Endodermal cell (in vitro differentiated cells): ENCODE results near the gene RNF2. TPM values are rescaled to one million over a fixed set of nuclear protein-coding genes. Genes with fewer than 3 reads are reported as not detected.

Source experiments
- DNase-seq: peaks from one replicate; pipeline ENCODE4 v3.0.0-alpha.2; 2017
- H3K27ac ChIP-seq: 2 replicates; pipeline ENCODE4 v1.5.1; 2013; ENCODE audit warnings: mild to moderate bottlenecking, low read depth, low read length, moderate library complexity
- H3K27me3 ChIP-seq: 2 replicates; pipeline ENCODE4 v1.6.1; 2013; ENCODE audit warnings: mild to moderate bottlenecking, low read length, moderate library complexity; ENCODE audit not compliant: insufficient read depth, control insufficient read depth, poor library complexity, severe bottlenecking
- H3K36me3 ChIP-seq: 2 replicates; pipeline ENCODE4 v1.7.0; 2013; ENCODE audit warnings: mild to moderate bottlenecking, low read length, moderate library complexity; ENCODE audit not compliant: control insufficient read depth, insufficient read depth
- H3K4me1 ChIP-seq: one replicate; pipeline ENCODE4 v1.7.0; 2013; ENCODE audit warnings: low read length; ENCODE audit not compliant: control insufficient read depth, insufficient read depth
- H3K4me3 ChIP-seq: 2 replicates; pipeline ENCODE4 v1.5.1; 2013; ENCODE audit warnings: mild to moderate bottlenecking, low read length, moderate library complexity
- H3K9ac ChIP-seq: 2 replicates; pipeline ENCODE4 v1.6.1; 2013; ENCODE audit warnings: mild to moderate bottlenecking, low read length, moderate library complexity; ENCODE audit not compliant: poor library complexity, severe bottlenecking; ENCODE audit errors: extremely low read depth
- H3K9me3 ChIP-seq: 2 replicates; pipeline ENCODE4 v1.6.1; 2013; ENCODE audit warnings: mild to moderate bottlenecking, low read length, moderate library complexity; ENCODE audit not compliant: control insufficient read depth
- H3K27ac Mint-ChIP-seq: 2 replicates; pipeline ENCODE4 v1.8.0; 2020; ENCODE audit warnings: mixed read lengths
- H3K27me3 Mint-ChIP-seq: 2 replicates; pipeline ENCODE4 v1.8.0; 2021; ENCODE audit warnings: mild to moderate bottlenecking, mixed read lengths; ENCODE audit not compliant: insufficient read depth
- H3K36me3 Mint-ChIP-seq: 2 replicates; pipeline ENCODE4 v1.8.0; 2020; ENCODE audit warnings: low read depth, mixed read lengths
- H3K4me1 Mint-ChIP-seq: 2 replicates; pipeline ENCODE4 v1.8.0; 2020; ENCODE audit warnings: mixed read lengths
- H3K4me3 Mint-ChIP-seq: 2 replicates; pipeline ENCODE4 v1.8.0; 2020; ENCODE audit warnings: mild to moderate bottlenecking, moderate library complexity, mixed read lengths
- H3K9me3 Mint-ChIP-seq: 2 replicates; pipeline ENCODE4 v1.8.0; 2020; ENCODE audit warnings: mild to moderate bottlenecking, mixed read lengths
- WGBS, 2 experiments: methylation state at CpG; one replicate each; pipeline versions ENCODE4 v1.1.5 to v1.1.7; 2013; ENCODE audit warnings: missing lambda C conversion rate in 2 of 2, mixed read lengths in 1 of 2; ENCODE audit not compliant: insufficient coverage in 1 of 2, insufficient read length in 1 of 2; 5-methylcytosine and 5-hydroxymethylcytosine counted together
- total RNA-seq, 2 donors: library from RNA; stranded (reverse); fragmentation: NEBNext Ultra II Directional in 1 of 2; extraction: Animal tissue kit (Norgen Biotek cat#: 25700) in 1 of 2; gene quantifications; 2 replicates in 1 of 2; 3 replicates in 1 of 2; pipeline ENCODE4 v1.2.1, GENCODE V29; 2021
- TF ChIP-seq, protein P1 (sequence below): fragments of 200-600 bp; sonication (generic); conservative IDR thresholded peaks from 2 replicates; pipeline ENCODE4 v1.5.0; 2021; ENCODE audit warnings: antibody characterized with exemption, mild to moderate bottlenecking

The RNF2 gene
- total RNA-seq, 2 donors from 2014 or later, result 61.1 to 66.9 TPM

DNA sequence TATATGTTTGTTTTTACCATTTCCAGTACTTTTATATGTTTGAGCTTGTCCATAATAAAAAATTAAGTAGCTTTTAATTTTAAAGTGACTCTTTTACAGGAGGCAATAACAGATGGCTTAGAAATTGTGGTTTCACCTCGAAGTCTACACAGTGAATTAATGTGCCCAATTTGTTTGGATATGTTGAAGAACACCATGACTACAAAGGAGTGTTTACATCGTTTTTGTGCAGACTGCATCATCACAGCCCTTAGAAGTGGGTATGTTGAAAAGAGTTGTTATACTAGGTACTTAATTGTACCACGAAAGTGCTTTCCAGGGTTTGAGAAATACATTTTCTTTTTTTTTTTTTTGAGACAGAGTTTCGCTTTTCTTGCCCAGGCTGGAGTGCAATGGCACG is 46.1 kb downstream of the RNF2 start:
- H3K36me3 Mint-ChIP-seq, result peaks cover 71% of the 10 kb centered on the region
- Histone ChIP-seq H3K36me3 (peaks cover 87% of the 10 kb centered on the region), H3K9me3 (no peaks in the 10 kb centered on the region), H3K4me1 (no peaks in the 10 kb centered on the region), H3K4me3 (no peak overlapping the region), H3K27me3 (no peaks in the 10 kb centered on the region), H3K27ac (no peak overlapping the region), H3K9ac (no peak overlapping the region)
- H3K27ac Mint-ChIP-seq, result no peak overlapping the region
- 92 to 94% methylated on average over 4 to 5 of the region's 5 CpGs for WGBS, 2 experiments
- DNase-seq, result no peak
- no peak overlapping the region for H3K4me3 Mint-ChIP-seq
- TF ChIP-seq, protein P1, sequence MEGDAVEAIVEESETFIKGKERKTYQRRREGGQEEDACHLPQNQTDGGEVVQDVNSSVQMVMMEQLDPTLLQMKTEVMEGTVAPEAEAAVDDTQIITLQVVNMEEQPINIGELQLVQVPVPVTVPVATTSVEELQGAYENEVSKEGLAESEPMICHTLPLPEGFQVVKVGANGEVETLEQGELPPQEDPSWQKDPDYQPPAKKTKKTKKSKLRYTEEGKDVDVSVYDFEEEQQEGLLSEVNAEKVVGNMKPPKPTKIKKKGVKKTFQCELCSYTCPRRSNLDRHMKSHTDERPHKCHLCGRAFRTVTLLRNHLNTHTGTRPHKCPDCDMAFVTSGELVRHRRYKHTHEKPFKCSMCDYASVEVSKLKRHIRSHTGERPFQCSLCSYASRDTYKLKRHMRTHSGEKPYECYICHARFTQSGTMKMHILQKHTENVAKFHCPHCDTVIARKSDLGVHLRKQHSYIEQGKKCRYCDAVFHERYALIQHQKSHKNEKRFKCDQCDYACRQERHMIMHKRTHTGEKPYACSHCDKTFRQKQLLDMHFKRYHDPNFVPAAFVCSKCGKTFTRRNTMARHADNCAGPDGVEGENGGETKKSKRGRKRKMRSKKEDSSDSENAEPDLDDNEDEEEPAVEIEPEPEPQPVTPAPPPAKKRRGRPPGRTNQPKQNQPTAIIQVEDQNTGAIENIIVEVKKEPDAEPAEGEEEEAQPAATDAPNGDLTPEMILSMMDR, result no peak
- H3K27me3 Mint-ChIP-seq, result no peaks in the 10 kb centered on the region
- H3K4me1 Mint-ChIP-seq, result peaks cover 1% of the 10 kb centered on the region
- H3K9me3 Mint-ChIP-seq, result no peaks in the 10 kb centered on the region

DNA sequence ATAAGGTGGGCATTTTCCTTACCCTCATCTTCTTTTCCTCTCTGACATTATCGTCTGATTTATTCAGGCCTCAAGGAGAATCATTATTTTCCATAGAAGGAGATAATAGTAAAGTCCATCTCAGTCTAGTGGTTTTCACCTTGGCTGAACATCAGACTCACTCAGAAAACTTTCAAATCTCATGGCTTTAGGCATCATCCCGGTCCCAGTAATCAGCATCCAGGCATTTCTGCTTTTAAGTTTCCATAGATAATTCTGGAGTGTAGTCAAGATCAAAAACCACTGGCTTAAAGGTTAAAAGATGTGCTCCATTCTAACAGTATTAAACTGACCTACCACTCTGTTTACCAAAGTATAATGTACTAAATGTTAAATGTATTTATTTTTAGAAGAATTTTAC is 49.4 kb downstream of the RNF2 start:
- Histone ChIP-seq H3K9ac (no peak overlapping the region), H3K36me3 (peaks cover 83% of the 10 kb centered on the region), H3K9me3 (no peaks in the 10 kb centered on the region), H3K4me3 (no peak overlapping the region), H3K27ac (no peak overlapping the region), H3K4me1 (no peaks in the 10 kb centered on the region), H3K27me3 (no peaks in the 10 kb centered on the region)
- H3K36me3 Mint-ChIP-seq, result peaks cover 68% of the 10 kb centered on the region
- no peaks in the 10 kb centered on the region for H3K4me1 Mint-ChIP-seq
- H3K9me3 Mint-ChIP-seq, result no peaks in the 10 kb centered on the region
- no peaks in the 10 kb centered on the region for H3K27me3 Mint-ChIP-seq
- WGBS, 2 experiments, result 94 to 100% methylated on average over 1 to 2 of the region's 2 CpGs
- no peak for DNase-seq
- H3K27ac Mint-ChIP-seq, result no peak overlapping the region
- no peak overlapping the region for H3K4me3 Mint-ChIP-seq
- TF ChIP-seq, protein P1, result no peak

DNA sequence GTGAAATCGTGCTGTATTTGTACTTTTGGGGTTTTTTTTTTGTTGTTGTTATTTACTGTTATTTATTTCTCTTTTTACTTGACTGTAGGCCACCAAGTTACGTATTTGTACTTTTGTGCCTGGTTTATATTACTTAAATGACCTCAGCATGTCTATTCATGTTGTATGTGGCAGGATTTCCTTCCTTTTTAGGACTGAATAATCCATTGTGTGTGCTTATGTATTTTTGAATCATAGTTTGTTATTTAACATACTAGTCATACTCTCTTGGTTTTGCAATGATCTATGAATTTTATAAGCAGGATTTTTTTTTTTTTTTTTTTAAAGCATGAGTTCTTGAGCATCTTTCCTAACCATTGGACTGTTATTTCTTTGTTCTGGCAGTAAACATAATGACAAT is 51.2 kb downstream of the RNF2 start:
- TF ChIP-seq, protein P1, result no peak
- H3K36me3 ChIP-seq, result peaks cover 83% of the 10 kb centered on the region
- Mint-ChIP-seq H3K4me3 (no peak overlapping the region), H3K36me3 (peaks cover 74% of the 10 kb centered on the region), H3K9me3 (no peaks in the 10 kb centered on the region), H3K27me3 (no peaks in the 10 kb centered on the region), H3K27ac (no peak overlapping the region), H3K4me1 (no peaks in the 10 kb centered on the region)
- no peak for DNase-seq
- no peak overlapping the region for H3K27ac ChIP-seq
- no peaks in the 10 kb centered on the region for H3K4me1 ChIP-seq
- no peak overlapping the region for H3K9ac ChIP-seq
- no peaks in the 10 kb centered on the region for H3K9me3 ChIP-seq
- no peaks in the 10 kb centered on the region for H3K27me3 ChIP-seq
- 97% methylated on average over 2 of the region's 2 CpGs; no CpG with 5 or more reads in 1 of the 2 experiments for WGBS, 2 experiments
- H3K4me3 ChIP-seq, result no peak overlapping the region
